SK-N-SH (cell line): ENCODE results near the gene PIK3R5. TPM values are rescaled to one million over a fixed set of nuclear protein-coding genes. Genes with fewer than 3 reads are reported as not detected.

ENCODE experiments used
- CTCF ChIA-PET: fragments of 300-600, 350-600 bp; formaldehyde crosslinking; extraction: SDS; loops from one replicate; lab custom pipeline; 2021; lab: Yijun Ruan, JAX
- POLR2A ChIA-PET: fragments of 350-600 bp; sonication (Branson Sonifier 250); formaldehyde crosslinking; extraction: SDS; loops from one replicate; lab custom pipeline; 2020; ENCODE audit warnings: antibody characterized with exemption, inconsistent platforms; lab: Yijun Ruan, JAX
- DNase-seq: peaks from one replicate; pipeline ENCODE4 v3.0.0; 2012
- H2AFZ ChIP-seq: fragments of 200-600 bp; sonication (generic); 2 replicates; pipeline ENCODE4 v1.8.1; 2016; ENCODE audit warnings: antibody characterized with exemption, mild to moderate bottlenecking, low read depth
- H3F3A ChIP-seq: fragments of 200-600 bp; sonication (generic); replicated peaks from 2 replicates; pipeline ENCODE3; 2016; ENCODE audit warnings: antibody characterized with exemption, mild to moderate bottlenecking; ENCODE audit not compliant: insufficient read depth
- H3K27ac ChIP-seq, 2 experiments: fragments of 200-500 bp in 1 of 2; fragments of 200-600 bp in 1 of 2; sonication (Bioruptor generic) in 1 of 2; sonication (generic), shearing (Covaris generic) in 1 of 2; 2 replicates each; pipeline versions ENCODE4 v1.5.1 to v1.6.1; 2014 to 2016; ENCODE audit warnings: low read depth in 2 of 2, inconsistent platforms in 1 of 2, low read length in 1 of 2, mild to moderate bottlenecking in 1 of 2, mixed read lengths in 1 of 2
- H3K27me3 ChIP-seq: fragments of 200-600 bp; sonication (generic), shearing (Covaris generic); 2 replicates; pipeline ENCODE4 v1.6.1; 2016; ENCODE audit warnings: mixed run types; ENCODE audit not compliant: insufficient read depth
- H3K36me3 ChIP-seq, 2 experiments: fragments of 200-500 bp in 1 of 2; fragments of 200-600 bp in 1 of 2; sonication (Bioruptor generic) in 1 of 2; sonication (generic) in 1 of 2; replicated peaks in 1 of 2; 2 replicates each; pipeline versions ENCODE3 to v1.5.1; 2014 to 2016; ENCODE audit warnings: low read length in 1 of 2, mild to moderate bottlenecking in 1 of 2; ENCODE audit not compliant: insufficient read depth in 2 of 2, control insufficient read depth in 1 of 2
- H3K4me1 ChIP-seq, 2 experiments: fragments of 200-500 bp in 1 of 2; fragments of 200-600 bp in 1 of 2; sonication (Bioruptor generic) in 1 of 2; sonication (generic), shearing (Covaris generic) in 1 of 2; 2 replicates each; pipeline versions ENCODE4 v1.5.1 to v1.6.1; 2014 to 2016; ENCODE audit warnings: low read depth in 1 of 2, low read length in 1 of 2, mixed run types in 1 of 2; ENCODE audit not compliant: insufficient read depth in 2 of 2, control insufficient read depth in 1 of 2
- H3K4me2 ChIP-seq: fragments of 200-600 bp; sonication (generic), shearing (Covaris generic); 2 replicates; pipeline ENCODE4 v1.6.1; 2017; ENCODE audit warnings: mixed run types
- H3K4me3 ChIP-seq, 2 experiments: fragments of 200-500 bp in 1 of 2; fragments of 200-600 bp in 1 of 2; sonication (Bioruptor generic) in 1 of 2; sonication (generic), shearing (Covaris generic) in 1 of 2; 2 replicates each; pipeline versions ENCODE4 v1.5.1 to v1.8.1; 2014 to 2016; ENCODE audit warnings: low read depth in 2 of 2, inconsistent platforms in 1 of 2, low read length in 1 of 2, mild to moderate bottlenecking in 1 of 2, mixed read lengths in 1 of 2, moderate library complexity in 1 of 2
- H3K79me2 ChIP-seq: fragments of 200-600 bp; sonication (generic); 2 replicates; pipeline ENCODE4 v1.8.1; 2017; ENCODE audit warnings: mild to moderate bottlenecking; ENCODE audit not compliant: insufficient read depth
- H3K9ac ChIP-seq: fragments of 200-600 bp; sonication (generic); 2 replicates; pipeline ENCODE4 v1.6.1; 2017; ENCODE audit warnings: mixed run types
- H3K9me2 ChIP-seq: fragments of 200-600 bp; sonication (generic); 2 replicates; pipeline ENCODE4 v1.6.1; 2017; ENCODE audit warnings: mixed run types
- H3K9me3 ChIP-seq: fragments of 200-600 bp; sonication (generic); 2 replicates; pipeline ENCODE4 v1.6.1; 2017; ENCODE audit warnings: mixed run types, mild to moderate bottlenecking, moderate library complexity
- H4K20me1 ChIP-seq: fragments of 200-600 bp; sonication (generic); 2 replicates; pipeline ENCODE4 v1.6.1; 2017; ENCODE audit warnings: mild to moderate bottlenecking, mixed run types; ENCODE audit not compliant: insufficient read depth
- CHD2 ChIP-seq: fragments of 150-350 bp; IDR thresholded peaks from 2 replicates; pipeline ENCODE4 v1.6.1; 2018; ENCODE audit warnings: low read length; ENCODE audit not compliant: partially characterized antibody
- CTCF ChIP-seq: fragments of 200-600 bp; sonication (generic); IDR thresholded peaks from 2 replicates; pipeline ENCODE4 v1.6.1; 2017; ENCODE audit warnings: antibody characterized with exemption, mild to moderate bottlenecking, moderate library complexity
- GATA2 ChIP-seq: sonication (generic); formaldehyde crosslinking; IDR thresholded peaks from 2 replicates; pipeline ENCODE4 v1.5.0; 2020; ENCODE audit warnings: mild to moderate bottlenecking, missing genetic modification reagents
- IRF3 ChIP-seq: fragments of 150-350 bp; IDR thresholded peaks from 2 replicates; pipeline ENCODE4 v1.6.1; 2016; ENCODE audit warnings: mild to moderate bottlenecking, low read depth, low read length
- MEF2A ChIP-seq: IDR thresholded peaks from 2 replicates; pipeline ENCODE4 v1.4.0; 2012; ENCODE audit warnings: low read depth, borderline replicate concordance
- NRF1 ChIP-seq: IDR thresholded peaks from 2 replicates; pipeline ENCODE4 v1.6.1; 2012; ENCODE audit warnings: low read depth, mild to moderate bottlenecking, low read length
- PBX3 ChIP-seq: IDR thresholded peaks from 2 replicates; pipeline ENCODE4; 2012
- RAD21 ChIP-seq: IDR thresholded peaks from 2 replicates; pipeline ENCODE4 v1.6.1; 2012; ENCODE audit warnings: mild to moderate bottlenecking, low read length
- RCOR1 ChIP-seq: fragments of 150-350 bp; IDR thresholded peaks from 2 replicates; pipeline ENCODE4 v1.6.1; 2017; ENCODE audit warnings: antibody characterized with exemption, low read length
- SIN3A ChIP-seq: IDR thresholded peaks from 2 replicates; pipeline ENCODE4 v1.6.1; 2012; ENCODE audit warnings: low read depth, mild to moderate bottlenecking, low read length, moderate library complexity, borderline replicate concordance
- SMC3 ChIP-seq: IDR thresholded peaks from 2 replicates; pipeline ENCODE4 v1.6.1; 2012; ENCODE audit warnings: low read depth, low read length, improper control_type of control experiment
- TCF12 ChIP-seq: IDR thresholded peaks from 2 replicates; pipeline ENCODE4 v1.4.0; 2012
- YY1 ChIP-seq: IDR thresholded peaks from 2 replicates; pipeline ENCODE4 v1.4.0; 2012; ENCODE audit warnings: low read depth, mild to moderate bottlenecking
- WGBS: methylation state at CpG from one replicate; pipeline ENCODE4 v1.1.6; 2017; ENCODE audit warnings: low lambda C conversion rate; 5-methylcytosine and 5-hydroxymethylcytosine counted together
- polyA plus RNA-seq, 3 experiments: library from polyadenylated mRNA; depleted of rRNA; stranded (reverse); fragments of >200 nt; gene quantifications; 2 replicates each; pipeline ENCODE4 v1.2.3, GENCODE V29; 2012

The PIK3R5 gene
- polyA plus RNA-seq, 1 of the 3 experiments (the other 2 are of a cell fraction), result not detected

GRCh38 chr17:8868529-8868951, 97.0 kb downstream of the PIK3R5 start:
- H3K27me3 ChIP-seq, result peaks cover 76% of the 10 kb centered on the region
- no peaks in the 10 kb centered on the region for H3K79me2 ChIP-seq
- H3K4me2 ChIP-seq, result no peak overlapping the region
- no peak for TF ChIP-seq YY1
- TF ChIP-seq, all 33 proteins: peak for 0
- no peaks in the 10 kb centered on the region for H3K9me2 ChIP-seq
- H3K9me3 ChIP-seq, result no peaks in the 10 kb centered on the region
- no peaks in the 10 kb centered on the region for H3K4me1 ChIP-seq
- H3K36me3 ChIP-seq, result no peaks in the 10 kb centered on the region
- DNase-seq, result no peak
- H3K4me3 ChIP-seq, result no peak overlapping the region
- WGBS, result 19% methylated on average over 4 of the region's 4 CpGs
- no peaks in the 10 kb centered on the region for H3F3A ChIP-seq
- no peaks in the 10 kb centered on the region for H4K20me1 ChIP-seq
- no peak overlapping the region for H3K27ac ChIP-seq
- ChIA-PET POLR2A (no interaction called here), CTCF (no interaction called here)
- no peak overlapping the region for H2AFZ ChIP-seq
- H3K9ac ChIP-seq, result no peak overlapping the region

GRCh38 chr17:8868092-8868491, 97.4 kb downstream of the PIK3R5 start:
- H3K27ac ChIP-seq, result no peak overlapping the region
- TF ChIP-seq YY1, result no peak
- TF ChIP-seq NRF1, result no peak
- no peak for TF ChIP-seq MEF2A
- TF ChIP-seq RCOR1, result no peak
- TF ChIP-seq PBX3, result no peak
- TF ChIP-seq CHD2, result no peak
- no peak for TF ChIP-seq GATA2 (CRISPR knock-in tag)
- TF ChIP-seq CTCF, result no peak
- TF ChIP-seq, all 33 proteins: peak for 0
- Histone ChIP-seq H3K4me3 (no peak overlapping the region), H3F3A (no peaks in the 10 kb centered on the region), H3K4me1 (no peaks in the 10 kb centered on the region), H3K79me2 (no peaks in the 10 kb centered on the region), H3K4me2 (no peak overlapping the region), H3K9ac (no peak overlapping the region), H3K36me3 (no peaks in the 10 kb centered on the region), H3K9me3 (no peaks in the 10 kb centered on the region), H3K9me2 (no peaks in the 10 kb centered on the region), H3K27me3 (peaks cover 75% of the 10 kb centered on the region), H4K20me1 (no peaks in the 10 kb centered on the region), H2AFZ (no peak overlapping the region)
- ChIA-PET CTCF (no interaction called here), POLR2A (no interaction called here)
- no peak for DNase-seq
- WGBS, result 29% methylated on average over 1 of the region's 1 CpG

DNA sequence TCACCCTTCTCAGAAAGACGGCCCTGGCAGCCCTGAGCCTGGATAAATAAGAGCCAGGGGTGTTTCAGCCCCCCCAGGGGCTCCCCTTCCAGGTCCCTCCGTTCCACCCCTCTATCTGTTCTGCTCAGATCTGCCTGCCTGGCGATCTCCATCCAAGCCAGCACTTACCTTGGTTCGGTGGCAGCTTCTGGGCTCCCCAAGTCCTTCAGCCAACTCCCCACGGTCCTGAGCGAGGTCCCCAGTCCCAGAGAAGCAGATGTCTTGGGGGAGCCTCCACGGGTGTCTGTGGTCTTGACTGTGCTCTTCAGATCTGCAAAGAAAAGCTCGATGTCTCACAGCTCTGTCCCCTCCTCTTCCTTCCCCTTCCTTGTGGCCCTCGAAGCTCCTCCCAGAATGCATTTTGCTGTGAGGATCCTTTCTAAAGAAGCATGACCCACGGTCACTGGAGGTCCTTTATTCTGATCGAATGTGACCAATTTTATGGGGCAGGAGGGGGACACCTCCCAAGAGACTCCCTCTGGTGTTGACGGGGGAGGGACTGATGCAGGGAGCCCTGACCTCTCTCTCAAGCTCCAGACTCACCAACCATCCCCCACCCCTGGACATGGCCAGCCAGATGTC, 98.0 kb downstream of the PIK3R5 start, which contains the start of gene PIK3R6:
PIK3R6 (minus strand) TSS at position 314 of the 621 bp plus-strand sequence. CDS start 17,880 bp downstream, outside the sequence.
- no peaks in the 10 kb centered on the region for H4K20me1 ChIP-seq
- CTCF ChIA-PET, result no interaction called here
- H3K79me2 ChIP-seq, result no peaks in the 10 kb centered on the region
- DNase-seq, result no peak
- H3K36me3 ChIP-seq, result no peaks in the 10 kb centered on the region
- no peak within 1 kb of the TSS for H3K27ac ChIP-seq
- H3K4me3 ChIP-seq, result no peak within 1 kb of the TSS
- no peaks in the 10 kb centered on the region for H3K4me1 ChIP-seq
- H2AFZ ChIP-seq, result no peak within 1 kb of the TSS
- no peak within 1 kb of the TSS; the same call in 1 of the 2 replicates for H3K4me2 ChIP-seq
- H3K9me3 ChIP-seq, result no peaks in the 10 kb centered on the region
- no peaks in the 10 kb centered on the region for H3K9me2 ChIP-seq
- H3K9ac ChIP-seq, result no peak within 1 kb of the TSS
- no peaks in the 10 kb centered on the region for H3F3A ChIP-seq
- POLR2A ChIA-PET, result no interaction called here
- H3K27me3 ChIP-seq, result peaks cover 74% of the 10 kb centered on the region
- 6% methylated on average over 11 of the region's 12 CpGs for WGBS
- TF ChIP-seq NRF1 (no peak), SMC3 (no peak), CHD2 (no peak), RAD21 (no peak), YY1 (no peak), TCF12 (no peak), SIN3A (no peak), MEF2A (no peak), PBX3 (no peak), IRF3 (no peak), RCOR1 (no peak)
